ENCODE results near the gene SNN. TPM values are rescaled to one million over a fixed set of nuclear protein-coding genes. Genes with fewer than 3 reads are reported as not detected.

Gene SNN
- total RNA-seq, 1 donor from 2014 or later: 80.6 TPM

GRCh38 chr16:11700264-11701029 lies 32.2 kb downstream of the SNN start:
- H3K9me3 Mint-ChIP-seq (ENCODE audit: low read depth): no peaks in the 10 kb centered on the region
- no peak for DNase-seq (ENCODE audit: low spot score, unreplicated experiment)
- H3K4me3 Mint-ChIP-seq (ENCODE audit: low read depth): no peak overlapping the region
- no peak for TF ChIP-seq CTCF (IDR thresholded peaks at IDR 0.05; ENCODE audit: unreplicated experiment)
- H3K4me1 Mint-ChIP-seq (ENCODE audit: low read depth): no peaks in the 10 kb centered on the region
- no peak overlapping the region for H3K27ac Mint-ChIP-seq
- no peaks in the 10 kb centered on the region for H3K27me3 Mint-ChIP-seq
- peaks cover 20% of the 10 kb centered on the region for H3K36me3 Mint-ChIP-seq (ENCODE audit: insufficient read depth)

- H3K9me3 Mint-ChIP-seq (ENCODE audit: low read depth): no peaks in the 10 kb centered on the region
- H3K36me3 Mint-ChIP-seq (ENCODE audit: insufficient read depth): peaks cover 9% of the 10 kb centered on the region
- no peak for TF ChIP-seq CTCF (IDR thresholded peaks at IDR 0.05; ENCODE audit: unreplicated experiment)
- no peak overlapping the region for H3K27ac Mint-ChIP-seq
- H3K4me1 Mint-ChIP-seq (ENCODE audit: low read depth): no peaks in the 10 kb centered on the region
- H3K4me3 Mint-ChIP-seq (ENCODE audit: low read depth): no peak overlapping the region
- no peaks in the 10 kb centered on the region for H3K27me3 Mint-ChIP-seq
- DNase-seq (ENCODE audit: low spot score, unreplicated experiment): no peak
Measured at GRCh38 chr16:11705311-11706025, 37.2 kb downstream of the SNN start.

- H3K4me3 Mint-ChIP-seq (ENCODE audit: low read depth): no peak overlapping the region
- H3K9me3 Mint-ChIP-seq (ENCODE audit: low read depth): no peaks in the 10 kb centered on the region
- no peaks in the 10 kb centered on the region for H3K4me1 Mint-ChIP-seq (ENCODE audit: low read depth)
- H3K36me3 Mint-ChIP-seq (ENCODE audit: insufficient read depth): peaks cover 8% of the 10 kb centered on the region
- no peak for TF ChIP-seq CTCF (IDR thresholded peaks at IDR 0.05; ENCODE audit: unreplicated experiment)
- H3K27me3 Mint-ChIP-seq: no peaks in the 10 kb centered on the region
- no peak for DNase-seq (ENCODE audit: low spot score, unreplicated experiment)
- H3K27ac Mint-ChIP-seq: no peak overlapping the region
Measured at GRCh38 chr16:11706180-11706742, 38.0 kb downstream of the SNN start.

GRCh38 chr16:11707679-11708197 lies 39.5 kb downstream of the SNN start:
- no peaks in the 10 kb centered on the region for H3K9me3 Mint-ChIP-seq (ENCODE audit: low read depth)
- H3K27me3 Mint-ChIP-seq: no peaks in the 10 kb centered on the region
- H3K4me3 Mint-ChIP-seq (ENCODE audit: low read depth): no peak overlapping the region
- peaks cover 8% of the 10 kb centered on the region for H3K36me3 Mint-ChIP-seq (ENCODE audit: insufficient read depth)
- no peak overlapping the region for H3K27ac Mint-ChIP-seq
- TF ChIP-seq CTCF (IDR thresholded peaks at IDR 0.05; ENCODE audit: unreplicated experiment): no peak
- DNase-seq (ENCODE audit: low spot score, unreplicated experiment): no peak
- H3K4me1 Mint-ChIP-seq (ENCODE audit: low read depth): peaks cover 1% of the 10 kb centered on the region

DNA sequence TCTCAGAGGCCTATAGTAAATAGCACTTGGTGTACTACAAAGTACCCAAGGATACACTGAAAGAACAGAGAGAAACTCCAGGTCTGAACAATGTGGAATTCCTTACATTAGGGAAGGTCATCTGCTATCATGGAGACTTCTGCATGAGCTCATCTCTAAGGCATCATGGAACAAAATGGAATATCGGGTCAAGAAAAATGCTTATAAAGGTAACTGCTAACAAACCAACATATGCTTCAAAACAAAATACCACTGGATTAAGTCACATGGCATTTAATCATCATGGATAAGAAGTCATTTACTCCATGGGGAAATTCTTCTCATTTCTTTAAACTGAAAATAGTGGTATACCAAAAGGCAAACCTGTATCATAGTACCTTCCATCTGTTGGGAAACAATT lies 40.2 kb downstream of the SNN start:
- Mint-ChIP-seq H3K4me3 (ENCODE audit: low read depth) (no peak overlapping the region), H3K9me3 (ENCODE audit: low read depth) (no peaks in the 10 kb centered on the region), H3K27me3 (no peaks in the 10 kb centered on the region), H3K36me3 (ENCODE audit: insufficient read depth) (peaks cover 8% of the 10 kb centered on the region), H3K4me1 (ENCODE audit: low read depth) (peaks cover 1% of the 10 kb centered on the region), H3K27ac (peak overlapping the region; percentile 73)
- DNase-seq (ENCODE audit: low spot score, unreplicated experiment): no peak
- no peak for TF ChIP-seq CTCF (IDR thresholded peaks at IDR 0.05; ENCODE audit: unreplicated experiment)
